GM21381 (cell line): Measurements from ENCODE around the gene DPP7.

Experiments used
- ATAC-seq: cut with Tn5 transposase; IDR thresholded peaks from one replicate; pipeline ENCODE4 v1.9.1; 2021; ENCODE audit warnings: mild to moderate bottlenecking, moderate library complexity; ENCODE audit not compliant: unreplicated experiment

The DPP7 gene

DNA sequence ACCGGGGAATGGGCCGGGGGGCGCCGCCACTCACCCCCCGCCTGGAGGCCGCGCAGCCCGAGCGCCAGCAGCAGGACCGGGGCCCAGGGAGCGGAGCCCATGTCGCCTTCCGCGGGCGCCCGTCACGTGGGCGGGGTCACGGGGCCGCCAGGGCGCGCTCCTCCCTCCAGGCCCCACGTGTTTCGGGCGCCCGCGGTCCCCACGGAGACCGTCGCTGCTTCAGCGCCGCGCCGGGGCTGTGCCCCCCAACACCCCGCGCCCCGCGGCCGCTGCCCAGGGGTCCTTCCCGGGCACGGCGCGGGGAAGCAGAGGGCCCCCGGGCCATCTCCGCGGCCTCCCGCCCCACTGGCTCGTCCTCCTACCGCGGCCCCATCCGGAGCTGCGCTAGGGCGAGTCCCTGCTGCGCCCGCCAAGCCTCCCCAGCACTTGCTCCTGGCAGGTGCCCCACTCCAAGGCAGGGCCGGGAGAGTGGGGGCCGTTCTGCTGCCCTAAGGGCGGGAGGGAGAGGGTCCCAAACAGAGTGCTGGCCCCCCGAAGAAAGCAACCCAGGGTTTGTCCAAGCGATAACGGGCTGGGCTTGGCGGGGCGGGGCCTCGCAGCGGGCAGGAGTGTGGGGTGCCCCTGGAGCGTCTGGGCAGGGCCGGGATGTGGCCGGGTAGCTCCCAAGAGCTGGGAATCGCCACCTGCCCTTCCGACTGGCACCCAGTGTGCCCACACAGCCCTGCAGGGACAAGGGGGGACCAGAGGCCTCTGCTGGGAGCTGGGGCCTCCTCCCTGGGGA lies at the start of gene DPP7:
Gene DPP7 (minus strand): TSS at position 121 of the 781 bp plus-strand sequence. CDS start 20 bp downstream, at position 101.
- ATAC-seq = peak; percentile 70

DNA sequence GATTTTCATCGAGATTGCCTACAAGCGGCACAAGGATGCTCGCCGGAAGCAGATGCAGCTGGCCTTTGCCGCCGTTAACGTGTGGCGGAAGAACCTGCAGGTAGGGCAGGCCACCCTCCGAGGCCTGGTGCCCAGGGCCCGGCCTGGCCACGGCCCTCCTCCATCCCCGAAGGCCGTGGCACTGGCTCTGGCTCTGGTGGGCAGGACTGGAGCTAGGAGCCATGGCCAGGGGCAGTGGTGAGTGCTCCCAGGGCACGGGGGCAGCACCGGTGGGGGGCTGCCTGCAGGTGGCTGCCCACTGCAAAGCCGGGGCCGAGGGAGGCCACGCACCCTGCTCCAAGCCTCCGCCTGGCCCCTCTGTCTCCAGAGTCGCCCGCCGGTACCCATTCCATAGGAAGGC lies 49.3 kb upstream of the DPP7 start:
- ATAC-seq = no peak

DNA sequence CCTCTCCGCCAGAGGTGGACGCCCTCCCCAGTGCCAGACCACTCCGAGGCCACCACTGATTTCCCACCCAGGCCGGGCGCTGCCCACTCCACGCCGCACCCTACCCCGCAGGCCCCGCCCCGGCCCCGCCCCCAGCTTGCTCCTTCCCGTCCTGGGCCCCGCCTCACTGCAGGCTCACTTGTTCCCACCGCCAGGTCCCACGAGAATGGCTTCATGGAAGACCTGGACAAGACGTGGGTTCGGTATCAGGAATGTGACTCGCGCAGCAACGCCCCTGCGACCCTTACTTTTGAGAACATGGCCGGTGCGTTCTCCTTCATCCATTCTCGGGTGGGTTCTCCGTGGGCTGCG lies 48.8 kb upstream of the DPP7 start:
- ATAC-seq = no peak

DNA sequence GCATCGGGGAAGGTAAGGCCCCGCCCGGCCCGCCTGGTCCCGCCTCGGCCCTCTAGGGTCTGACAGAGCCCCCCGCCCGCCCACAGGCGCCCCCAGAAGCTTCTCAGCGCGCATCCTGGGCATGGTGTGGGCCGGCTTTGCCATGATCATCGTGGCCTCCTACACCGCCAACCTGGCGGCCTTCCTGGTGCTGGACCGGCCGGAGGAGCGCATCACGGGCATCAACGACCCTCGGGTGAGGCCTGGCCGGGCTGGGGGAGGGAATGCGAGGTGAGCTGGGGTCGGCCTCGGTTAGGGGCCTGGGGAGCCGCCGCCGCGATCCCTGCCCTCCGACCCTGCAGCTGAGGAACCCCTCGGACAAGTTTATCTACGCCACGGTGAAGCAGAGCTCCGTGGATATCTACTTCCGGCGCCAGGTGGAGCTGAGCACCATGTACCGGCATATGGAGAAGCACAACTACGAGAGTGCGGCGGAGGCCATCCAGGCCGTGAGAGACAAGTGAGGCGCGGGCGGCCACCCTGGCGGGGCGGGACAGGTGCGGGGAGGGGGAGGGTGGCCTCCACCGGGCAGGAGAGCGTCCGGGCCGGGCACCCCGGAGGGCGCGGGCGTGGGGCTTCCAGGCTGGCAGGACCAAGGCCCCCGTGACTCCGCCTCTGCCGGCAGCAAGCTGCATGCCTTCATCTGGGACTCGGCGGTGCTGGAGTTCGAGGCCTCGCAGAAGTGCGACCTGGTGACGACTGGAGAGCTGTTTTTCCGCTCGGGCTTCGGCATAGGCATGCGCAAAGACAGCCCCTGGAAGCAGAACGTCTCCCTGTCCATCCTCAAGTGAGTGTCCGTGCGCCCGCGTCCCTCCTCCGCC lies 48.2 kb upstream of the DPP7 start:
- no peak for ATAC-seq

DNA sequence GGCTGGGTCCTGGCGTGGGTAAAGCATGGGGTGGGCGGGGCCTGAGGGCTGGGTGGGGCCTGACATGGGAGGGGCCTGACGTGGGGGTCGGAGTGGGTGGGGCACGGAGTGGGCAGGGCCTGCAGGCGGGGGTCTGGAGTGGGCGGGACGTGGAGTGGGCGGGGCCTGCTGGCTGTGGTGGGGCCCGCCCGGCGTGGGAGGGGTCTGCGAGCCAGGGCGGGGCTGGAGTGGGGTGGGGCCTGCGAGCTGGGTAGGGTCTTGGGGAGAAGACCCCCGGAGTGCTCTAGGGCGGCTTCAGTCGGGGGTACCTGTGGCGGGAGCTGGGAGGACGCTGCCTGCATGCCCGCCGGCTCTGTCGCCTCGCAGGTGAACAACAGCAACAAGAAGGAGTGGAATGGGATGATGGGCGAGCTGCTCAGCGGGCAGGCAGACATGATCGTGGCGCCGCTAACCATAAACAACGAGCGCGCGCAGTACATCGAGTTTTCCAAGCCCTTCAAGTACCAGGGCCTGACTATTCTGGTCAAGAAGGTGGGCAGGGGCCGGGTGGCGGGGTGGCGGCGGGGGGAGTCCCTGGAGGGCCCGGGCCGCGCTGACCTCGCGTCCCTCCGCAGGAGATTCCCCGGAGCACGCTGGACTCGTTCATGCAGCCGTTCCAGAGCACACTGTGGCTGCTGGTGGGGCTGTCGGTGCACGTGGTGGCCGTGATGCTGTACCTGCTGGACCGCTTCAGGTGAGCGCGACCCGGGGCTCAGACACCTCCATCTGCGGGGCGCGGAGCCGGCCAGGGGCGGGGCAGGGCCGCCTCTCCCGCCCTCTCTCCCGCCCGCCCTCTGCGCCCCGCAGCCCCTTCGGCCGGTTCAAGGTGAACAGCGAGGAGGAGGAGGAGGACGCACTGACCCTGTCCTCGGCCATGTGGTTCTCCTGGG lies 47.3 kb upstream of the DPP7 start:
- ATAC-seq = no peak

DNA sequence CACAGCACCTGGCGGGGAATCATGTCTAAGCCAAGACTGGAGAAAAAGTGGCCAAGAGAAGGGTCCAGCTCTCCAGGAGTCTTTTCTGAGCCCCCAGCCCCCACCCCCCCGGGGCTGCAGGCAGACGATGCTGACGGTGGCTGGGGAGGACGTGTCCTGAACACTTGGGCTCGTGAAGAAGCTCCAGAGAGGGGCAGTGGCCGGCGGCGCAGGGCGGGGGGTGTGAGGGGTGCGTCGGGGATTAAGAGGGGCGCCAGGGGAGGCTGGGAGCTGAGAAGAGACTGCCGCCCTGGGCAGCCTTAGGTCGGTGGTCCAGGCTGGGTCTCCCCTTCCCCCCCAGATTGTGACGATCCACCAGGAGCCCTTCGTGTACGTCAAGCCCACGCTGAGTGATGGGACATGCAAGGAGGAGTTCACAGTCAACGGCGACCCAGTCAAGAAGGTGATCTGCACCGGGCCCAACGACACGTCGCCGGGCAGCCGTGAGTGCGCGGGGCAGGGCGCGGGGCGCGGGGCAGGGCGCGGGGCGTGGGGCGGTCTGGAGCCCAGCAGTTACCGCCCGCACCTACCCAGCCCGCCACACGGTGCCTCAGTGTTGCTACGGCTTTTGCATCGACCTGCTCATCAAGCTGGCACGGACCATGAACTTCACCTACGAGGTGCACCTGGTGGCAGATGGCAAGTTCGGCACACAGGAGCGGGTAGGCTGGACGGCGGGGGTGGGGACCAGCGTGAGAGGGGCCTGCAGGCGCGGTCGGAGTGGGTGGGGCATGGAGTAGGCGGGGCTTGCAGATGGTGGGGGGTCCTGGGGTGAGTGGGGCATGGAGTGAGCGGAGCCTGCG lies 46.4 kb upstream of the DPP7 start:
- ATAC-seq = no peak

DNA sequence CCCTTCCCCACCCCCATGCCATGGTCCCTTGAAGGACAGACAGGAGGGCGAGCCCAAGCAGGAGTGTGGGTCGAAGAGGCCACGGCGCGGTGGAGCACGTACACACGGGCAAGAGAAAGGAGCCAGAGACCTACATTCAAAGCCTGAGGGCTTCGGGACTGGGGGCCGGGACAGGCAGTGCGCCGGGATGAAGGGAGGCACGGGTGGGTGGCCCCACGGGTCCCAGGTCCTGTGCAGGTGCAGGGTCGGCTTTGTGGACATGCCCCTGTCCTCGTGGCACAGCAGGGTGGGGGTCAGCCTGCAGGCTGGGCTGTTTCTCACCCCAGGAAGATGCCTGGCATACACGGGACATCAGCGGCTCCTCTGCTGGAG lies 45.5 kb upstream of the DPP7 start:
- ATAC-seq = no peak

DNA sequence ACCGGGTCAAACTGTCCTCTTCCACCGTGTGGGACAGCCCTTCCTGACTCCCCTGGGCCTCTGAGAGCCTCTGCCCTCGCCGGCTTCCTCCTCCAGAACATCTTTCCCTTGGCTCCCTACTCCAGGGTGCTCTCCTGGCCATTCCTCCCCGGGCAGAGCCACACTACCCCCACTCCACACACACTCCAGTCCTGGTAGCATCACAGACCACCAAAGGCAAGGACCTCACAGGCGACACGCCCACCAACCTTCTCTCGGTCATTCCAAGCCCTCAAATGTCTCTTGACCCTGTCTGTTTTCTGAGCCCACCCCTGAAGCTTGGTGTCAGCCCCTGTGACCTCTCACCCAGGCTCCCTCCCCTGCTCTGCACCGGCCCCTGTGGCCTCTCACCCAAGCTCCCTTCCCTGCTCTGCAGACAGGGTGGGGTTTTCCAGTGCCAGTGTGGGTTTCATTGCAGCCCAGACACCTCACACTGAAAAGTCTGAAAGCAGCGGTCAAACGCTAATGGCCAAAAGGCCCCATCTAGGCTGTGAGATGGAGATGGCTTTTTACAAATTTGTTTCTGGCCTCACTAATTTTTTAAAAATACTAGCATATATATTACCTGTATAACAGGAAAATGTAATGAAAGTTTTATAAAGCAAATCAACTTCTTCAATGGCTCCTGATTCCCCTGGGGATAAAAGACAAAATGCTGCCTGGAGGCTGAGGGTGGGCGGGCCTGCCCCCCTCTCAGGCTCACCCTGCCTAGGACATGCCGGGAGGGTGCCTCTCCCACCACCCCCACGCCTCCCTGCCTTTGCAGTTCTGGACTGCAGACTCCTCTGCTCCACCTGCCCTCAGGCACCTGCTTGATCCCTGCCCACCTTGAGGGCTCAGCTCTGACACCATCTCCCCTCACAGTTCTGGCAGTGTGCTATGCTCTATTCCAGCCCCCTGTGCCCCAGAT lies 44.8 kb upstream of the DPP7 start:
- ATAC-seq = no peak

DNA sequence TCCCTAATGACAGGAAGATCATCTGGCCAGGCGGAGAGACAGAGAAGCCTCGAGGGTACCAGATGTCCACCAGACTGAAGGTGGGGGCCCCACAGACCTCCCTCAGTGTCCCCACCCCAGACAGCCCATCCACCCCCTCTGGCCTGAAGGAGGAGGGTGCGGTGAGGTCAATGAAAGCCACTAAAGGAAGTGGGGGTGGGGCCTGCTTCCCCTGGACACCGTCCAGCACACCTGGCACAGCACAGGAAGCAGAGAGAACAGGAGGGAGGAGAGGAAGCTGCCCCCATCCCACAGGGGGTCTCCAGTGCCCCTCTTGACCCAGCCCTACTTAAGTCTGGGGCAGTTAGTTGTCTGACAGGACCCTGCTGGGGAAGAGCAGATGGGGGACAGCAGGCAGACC lies 44.1 kb upstream of the DPP7 start:
- no peak for ATAC-seq

DNA sequence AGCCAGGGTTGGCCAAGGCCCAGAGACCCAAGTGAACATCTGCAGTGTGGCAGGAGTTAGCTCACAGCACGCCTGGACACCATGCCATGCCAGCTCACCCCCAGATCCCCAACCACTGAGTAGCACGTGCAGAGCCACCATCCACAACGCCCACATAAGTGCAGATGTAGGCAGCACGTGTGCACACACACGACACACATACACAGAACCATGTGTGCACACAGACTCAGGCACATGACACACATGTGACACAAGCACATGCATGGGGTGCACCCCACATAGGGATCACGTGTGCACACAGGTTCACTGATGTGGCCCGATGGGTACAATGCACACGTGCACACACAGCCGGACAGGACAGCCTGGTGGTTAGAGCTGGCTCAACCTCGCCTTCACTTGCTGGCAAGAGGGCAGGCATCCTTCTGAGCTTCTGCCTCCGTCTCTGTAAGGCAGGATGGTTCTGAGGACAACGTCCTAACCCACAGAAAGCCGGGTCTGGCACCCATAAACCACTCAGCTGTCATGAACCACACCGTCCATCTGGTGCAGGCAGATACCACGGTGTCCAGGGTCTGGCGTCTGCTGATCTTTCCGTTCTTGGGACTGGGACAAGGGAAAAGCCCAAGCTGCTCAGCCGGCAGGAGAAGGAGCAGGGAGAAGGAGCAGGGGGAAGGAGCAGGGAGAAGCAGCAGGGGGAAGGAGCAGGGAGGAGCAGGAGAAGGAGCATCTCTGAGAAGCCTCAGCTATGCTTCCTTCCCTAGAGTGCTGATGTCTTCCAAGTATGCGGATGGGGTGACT lies 43.3 kb upstream of the DPP7 start:
- no peak for ATAC-seq

DNA sequence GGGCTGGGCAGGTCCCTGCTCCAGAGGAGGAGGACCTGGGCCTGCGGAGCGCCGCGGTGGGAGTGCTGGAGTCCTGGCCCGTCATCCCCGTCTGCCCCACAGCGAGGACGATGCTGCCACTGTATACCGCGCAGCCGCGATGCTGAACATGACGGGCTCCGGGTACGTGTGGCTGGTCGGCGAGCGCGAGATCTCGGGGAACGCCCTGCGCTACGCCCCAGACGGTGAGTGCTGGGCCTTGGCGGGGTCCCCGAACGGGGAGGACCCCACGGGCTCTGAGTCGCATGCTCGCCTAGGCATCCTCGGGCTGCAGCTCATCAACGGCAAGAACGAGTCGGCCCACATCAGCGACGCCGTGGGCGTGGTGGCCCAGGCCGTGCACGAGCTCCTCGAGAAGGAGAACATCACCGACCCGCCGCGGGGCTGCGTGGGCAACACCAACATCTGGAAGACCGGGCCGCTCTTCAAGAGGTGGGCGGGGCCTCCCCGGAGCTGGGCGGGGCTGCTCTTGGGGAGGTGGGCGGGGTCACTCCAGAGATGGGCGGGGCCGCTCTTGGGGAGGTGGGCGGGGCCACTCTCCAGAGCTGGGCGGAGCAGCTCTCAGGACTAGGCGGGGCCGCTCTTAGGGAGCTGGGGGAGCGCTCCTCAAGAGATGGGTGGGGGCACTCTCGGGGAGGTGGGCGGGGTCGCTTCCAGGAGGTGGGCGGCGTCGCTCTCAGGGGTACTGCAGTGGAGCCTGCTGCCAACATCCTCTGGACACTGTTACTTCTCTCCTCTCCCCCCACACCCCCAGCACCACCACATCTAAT lies 42.2 kb upstream of the DPP7 start:
- no peak for ATAC-seq

DNA sequence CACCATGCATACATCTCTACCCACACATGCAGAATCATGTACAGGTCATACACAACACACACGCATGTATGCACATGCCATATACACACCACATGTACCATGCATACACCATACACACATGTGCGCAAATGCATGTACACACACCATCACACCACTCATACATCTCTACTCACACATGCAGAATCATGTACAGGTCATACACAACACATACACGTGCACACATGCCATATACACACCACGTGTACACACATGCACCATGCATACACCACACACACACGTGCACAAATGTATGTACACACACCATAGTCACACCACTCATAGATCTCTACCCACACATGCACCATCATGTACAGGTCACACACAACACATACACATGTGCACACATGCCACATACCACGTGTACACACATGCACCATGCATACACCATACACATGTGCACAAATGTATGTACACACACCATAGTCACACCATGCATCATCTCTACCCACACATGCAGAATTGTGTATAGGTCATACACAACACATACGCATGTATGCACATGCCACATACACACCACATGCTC lies 38.4 kb upstream of the DPP7 start:
- ATAC-seq = no peak

DNA sequence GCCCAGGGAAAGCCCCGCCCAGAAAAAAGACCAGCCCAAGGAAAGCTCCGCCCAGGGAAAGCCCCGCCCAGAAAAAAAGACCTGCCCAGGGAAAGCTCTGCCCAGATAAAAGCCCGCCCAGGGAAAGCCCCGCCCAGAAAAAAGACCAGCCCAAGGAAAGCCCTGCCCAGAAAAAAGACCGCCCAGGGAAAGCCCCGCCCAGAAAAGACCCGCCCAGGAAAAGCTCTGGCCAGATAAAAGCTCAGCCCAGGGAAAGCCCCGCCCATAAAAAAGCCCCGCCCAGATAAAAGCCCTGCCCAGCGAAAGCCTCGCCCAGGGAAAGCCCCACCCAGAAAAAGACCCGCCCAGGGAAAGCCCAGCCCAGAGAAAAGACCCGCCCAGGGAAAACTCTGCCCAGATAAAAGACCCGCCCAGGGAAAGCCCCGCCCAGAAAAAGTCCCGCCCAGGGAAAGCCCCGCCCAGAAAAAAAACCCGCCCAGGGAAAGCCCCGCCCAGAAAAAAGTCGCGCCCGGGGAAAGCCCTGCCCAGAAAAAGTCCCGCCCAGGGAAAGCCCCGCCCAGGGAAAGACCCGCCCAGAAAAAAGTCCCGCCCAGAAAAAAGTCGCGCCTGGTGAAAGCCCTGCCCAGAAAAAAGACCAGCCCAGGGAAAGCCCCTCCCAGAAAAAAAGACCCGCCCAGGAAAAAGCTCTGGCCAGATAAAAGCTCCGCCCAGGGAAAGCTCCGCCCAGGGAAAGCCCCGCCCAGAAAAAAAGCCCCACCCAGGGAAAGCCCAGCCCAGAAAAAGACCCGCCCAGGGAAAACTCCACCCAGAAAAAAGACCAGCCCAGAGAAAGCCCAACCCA lies 36.3 kb upstream of the DPP7 start:
- ATAC-seq = peak; percentile 48

DNA sequence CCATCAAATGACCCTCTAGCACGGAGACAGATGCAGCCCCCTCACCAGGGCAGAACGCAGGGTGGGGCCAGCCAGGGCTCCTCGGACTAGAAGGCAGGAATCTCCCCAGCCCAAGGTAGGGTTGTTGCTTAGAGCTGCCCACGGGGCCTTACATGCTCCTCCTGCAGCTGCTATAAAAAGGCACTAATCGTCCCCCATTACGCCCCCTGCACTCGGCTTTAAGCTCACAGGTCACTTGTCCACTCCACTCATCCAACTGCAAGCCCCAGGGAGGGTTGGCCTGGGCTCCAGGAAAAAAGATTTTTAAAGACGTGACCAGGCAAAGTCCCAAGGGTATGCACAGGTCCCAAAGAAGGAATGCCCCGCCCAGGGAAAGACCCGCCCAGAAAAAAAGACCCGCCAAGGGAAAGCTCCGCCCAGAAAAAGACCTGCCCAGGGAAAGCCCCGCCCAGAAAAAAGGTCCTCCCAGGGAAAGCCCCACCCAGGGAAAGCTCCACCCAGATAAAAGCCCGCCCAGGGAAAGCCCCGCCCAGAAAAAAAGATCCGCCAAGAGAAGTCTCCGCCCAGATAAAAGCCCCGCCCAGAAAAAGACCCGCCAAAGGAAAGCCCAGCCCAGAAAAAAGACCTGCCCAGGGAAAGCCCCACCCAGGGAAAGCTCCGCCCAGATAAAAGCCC lies 35.5 kb upstream of the DPP7 start:
- ATAC-seq = peak; percentile 31

DNA sequence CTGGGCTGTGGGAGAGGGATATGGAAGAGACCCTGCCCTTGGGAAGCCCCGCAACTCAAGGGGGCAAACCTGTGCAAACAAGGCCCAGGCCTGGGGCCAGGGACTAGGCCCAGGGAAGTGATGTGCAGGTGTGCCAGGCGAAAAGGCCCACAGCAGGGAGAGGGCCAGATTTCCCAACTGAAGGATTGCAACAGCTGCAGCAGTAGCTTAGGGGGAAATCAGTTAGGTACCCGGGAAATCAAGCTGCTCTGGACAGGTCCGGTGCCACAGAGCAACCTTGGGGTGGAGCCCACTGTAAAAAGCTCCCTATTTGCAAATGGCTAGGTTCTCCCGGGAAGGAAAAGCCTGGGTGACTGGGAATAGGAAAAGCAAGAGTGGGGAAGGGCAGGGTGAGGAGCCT lies 34.8 kb upstream of the DPP7 start:
- no peak for ATAC-seq

DNA sequence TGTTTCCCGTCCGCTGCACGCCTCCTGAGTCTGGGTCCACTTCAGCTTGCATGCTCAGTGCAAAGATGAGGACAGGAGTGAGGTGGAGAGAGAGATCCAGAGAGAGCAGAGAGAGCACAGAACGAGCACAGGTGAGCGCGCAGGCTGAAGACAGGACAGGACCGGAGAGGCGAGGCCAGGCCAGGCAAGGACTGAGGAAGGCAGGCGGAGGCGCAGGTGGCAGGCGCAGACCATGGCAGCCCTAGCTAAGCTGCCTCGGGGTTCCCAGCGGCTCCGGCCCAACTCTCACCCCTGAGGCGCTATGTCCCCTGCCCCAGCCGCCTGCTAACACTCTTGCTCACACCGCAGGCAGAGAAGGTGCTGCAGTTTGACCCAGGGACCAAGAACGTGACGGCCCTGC lies 34.1 kb upstream of the DPP7 start:
- no peak for ATAC-seq
